ENCODE measurements around the gene ZFP82. TPM values are rescaled to one million over a fixed set of nuclear protein-coding genes. Genes with fewer than 3 reads are reported as not detected.

The ZFP82 gene
- polyA plus RNA-seq, 1 donor from 2014 or later = 19.7 TPM

GRCh38 chr19:36456831-36457230, 38.4 kb upstream of the ZFP82 start:
- TF ChIP-seq MXI1 (conservative IDR thresholded peaks at IDR 0.05; ENCODE audit: poor library complexity, severe bottlenecking) = no peak
- TF ChIP-seq RAD21 (conservative IDR thresholded peaks at IDR 0.05) = no peak
- H3K4me2 ChIP-seq (ENCODE audit: low read length) = no peak overlapping the region
- no peak overlapping the region for H3K27ac ChIP-seq (ENCODE audit: low read length)
- H3K9me3 ChIP-seq (ENCODE audit: low read length) = peaks cover 18% of the 10 kb centered on the region
- H3K9ac ChIP-seq (ENCODE audit: low read length) = no peak overlapping the region
- no peak overlapping the region for H2AFZ ChIP-seq (ENCODE audit: low read depth, low read length)
- no peaks in the 10 kb centered on the region for H3K27me3 ChIP-seq (ENCODE audit: insufficient read depth, low read depth, low read length)
- H3K79me2 ChIP-seq (replicated peaks; ENCODE audit: insufficient read depth, low read length) = no peaks in the 10 kb centered on the region
- no peaks in the 10 kb centered on the region for H4K20me1 ChIP-seq (ENCODE audit: insufficient read depth)
- H3F3A ChIP-seq (ENCODE audit: insufficient read depth, low read length, poor library complexity, severe bottlenecking) = no peaks in the 10 kb centered on the region
- H3K9me2 ChIP-seq (ENCODE audit: insufficient read depth, low read length) = no peaks in the 10 kb centered on the region
- H3K36me3 ChIP-seq (ENCODE audit: insufficient read depth, low read length) = peaks cover 12% of the 10 kb centered on the region
- H3K4me3 ChIP-seq (ENCODE audit: low read length) = no peak overlapping the region

GRCh38 chr19:36449059-36449670, 30.7 kb upstream of the ZFP82 start:
- Histone ChIP-seq H3K9ac (ENCODE audit: low read length) (no peak overlapping the region), H3K79me2 (replicated peaks; ENCODE audit: insufficient read depth, low read length) (no peaks in the 10 kb centered on the region), H3K27me3 (ENCODE audit: insufficient read depth, low read depth, low read length) (no peaks in the 10 kb centered on the region), H3K4me3 (ENCODE audit: low read length) (no peak overlapping the region), H3K4me2 (ENCODE audit: low read length) (no peak overlapping the region), H3K27ac (ENCODE audit: low read length) (no peak overlapping the region), H3F3A (ENCODE audit: insufficient read depth, low read length, poor library complexity, severe bottlenecking) (no peaks in the 10 kb centered on the region), H3K36me3 (ENCODE audit: insufficient read depth, low read length) (peaks cover 39% of the 10 kb centered on the region), H3K9me2 (ENCODE audit: insufficient read depth, low read length) (no peaks in the 10 kb centered on the region), H4K20me1 (ENCODE audit: insufficient read depth) (no peaks in the 10 kb centered on the region), H3K9me3 (ENCODE audit: low read length) (peaks cover 44% of the 10 kb centered on the region), H2AFZ (ENCODE audit: low read depth, low read length) (no peak overlapping the region)
- no peak for TF ChIP-seq CTCF (IDR thresholded peaks at IDR 0.05; ENCODE audit: poor library complexity, severe bottlenecking)
- TF ChIP-seq MXI1 (conservative IDR thresholded peaks at IDR 0.05; ENCODE audit: poor library complexity, severe bottlenecking) = no peak
- TF ChIP-seq RAD21 (conservative IDR thresholded peaks at IDR 0.05) = no peak
- TF ChIP-seq TAF1 (IDR thresholded peaks at IDR 0.05; ENCODE audit: low read depth) = no peak
- TF ChIP-seq EP300 (conservative IDR thresholded peaks at IDR 0.05; ENCODE audit: poor library complexity, severe bottlenecking) = no peak
- no peak for TF ChIP-seq POLR2AphosphoS5 (IDR thresholded peaks at IDR 0.05)
- TF ChIP-seq REST (IDR thresholded peaks at IDR 0.05; ENCODE audit: borderline replicate concordance) = no peak
- no peak for TF ChIP-seq EZH2 (IDR thresholded peaks at IDR 0.05; ENCODE audit: borderline replicate concordance, insufficient read depth, low read length, poor library complexity, severe bottlenecking)
- no peak for TF ChIP-seq SMC3 (conservative IDR thresholded peaks at IDR 0.05; ENCODE audit: poor library complexity)

Data from neural cell (in vitro differentiated cells).